K562 (cell line): ENCODE results near the gene CSNK1G1. TPM values are rescaled to one million over a fixed set of nuclear protein-coding genes. Genes with fewer than 3 reads are reported as not detected.

ENCODE experiments used
- EHMT2 ChIP-seq: fragments of 450-650 bp; IDR thresholded peaks from 2 replicates; pipeline ENCODE4 v1.6.1; 2018; ENCODE audit warnings: antibody characterized with exemption
- ETV6 ChIP-seq, 3 experiments: fragments of 150-350 bp in 1 of 3; sonication (generic) in 1 of 3; formaldehyde crosslinking in 1 of 3; IDR thresholded peaks; 2 replicates each; pipeline versions ENCODE4 v1.6.1 to v1.8.0; 2014 to 2022; ENCODE audit warnings: borderline replicate concordance in 2 of 3, low read depth in 2 of 3, antibody characterized with exemption in 1 of 3, low read length in 1 of 3, mild to moderate bottlenecking in 1 of 3, missing genetic modification reagents in 1 of 3
- FOXK1 ChIP-seq: sonication (generic); formaldehyde crosslinking; IDR thresholded peaks from 2 replicates; pipeline ENCODE4 v1.8.0; 2022; ENCODE audit warnings: missing genetic modification reagents, mild to moderate bottlenecking, borderline replicate concordance
- HDAC3 ChIP-seq: fragments of 450-650 bp; IDR thresholded peaks from 2 replicates; pipeline ENCODE4 v1.6.1; 2018; ENCODE audit warnings: borderline replicate concordance, mild to moderate bottlenecking, moderate library complexity; ENCODE audit not compliant: partially characterized antibody
- HDAC6 ChIP-seq: IDR thresholded peaks from 2 replicates; pipeline ENCODE4 v1.6.1; 2012; ENCODE audit warnings: low read depth, mild to moderate bottlenecking, control low read depth, inconsistent platforms, low read length, moderate library complexity
- KLF6 ChIP-seq: fragments of 250-450 bp; sonication (Bioruptor Pico); IDR thresholded peaks from 2 replicates; pipeline ENCODE4 v1.4.0; 2020; ENCODE audit warnings: mild to moderate bottlenecking, moderate library complexity, borderline replicate concordance
- MAFG ChIP-seq: fragments of 450-650 bp; conservative IDR thresholded peaks from 2 replicates; pipeline ENCODE4 v1.6.1; 2016; ENCODE audit warnings: missing genetic modification characterization, missing compliant biosample characterization
- MAFK ChIP-seq: IDR thresholded peaks from 2 replicates; pipeline ENCODE4 v1.6.1; 2011; ENCODE audit warnings: low read length, improper control_type of control experiment
- NFE2 ChIP-seq: IDR thresholded peaks from 2 replicates; pipeline ENCODE4 v1.6.1; 2014; ENCODE audit warnings: antibody characterized with exemption, low read depth
- NFYB ChIP-seq: IDR thresholded peaks from 2 replicates; pipeline ENCODE4 v1.6.1; 2011; ENCODE audit warnings: mild to moderate bottlenecking, moderate library complexity; ENCODE audit not compliant: insufficient read length; ENCODE audit errors: extremely low read depth
- RBBP5 ChIP-seq: fragments of 200-600 bp; sonication (generic); IDR thresholded peaks from 2 replicates; pipeline ENCODE4 v1.6.1; 2012; ENCODE audit warnings: borderline replicate concordance, mild to moderate bottlenecking, low read length, control low read depth, inconsistent platforms; ENCODE audit not compliant: insufficient read depth, poor library complexity, severe bottlenecking
- SIN3A ChIP-seq, 2 experiments: fragments of 150-350 bp in 1 of 2; IDR thresholded peaks; 2 replicates each; pipeline ENCODE4 v1.6.1; 2011 to 2016; ENCODE audit warnings: borderline replicate concordance in 2 of 2, low read depth in 2 of 2, low read length in 2 of 2, mild to moderate bottlenecking in 2 of 2, moderate library complexity in 2 of 2; ENCODE audit not compliant: control insufficient read depth in 1 of 2
- STAT5B ChIP-seq: fragments of 250-450 bp; sonication (Bioruptor Pico); IDR thresholded peaks from 2 replicates; pipeline ENCODE4 v1.8.0; 2021; ENCODE audit warnings: mild to moderate bottlenecking, inconsistent platforms
- TEAD4 ChIP-seq, 2 experiments: sonication (generic) in 1 of 2; formaldehyde crosslinking in 1 of 2; IDR thresholded peaks; 2 replicates each; pipeline versions ENCODE4 v1.6.1 to v1.8.0; 2012 to 2022; ENCODE audit warnings: borderline replicate concordance in 1 of 2, inconsistent platforms in 1 of 2, low read length in 1 of 2, mild to moderate bottlenecking in 1 of 2, missing genetic modification reagents in 1 of 2
- YY1 ChIP-seq, 3 experiments: IDR thresholded peaks; 2 replicates each; pipeline ENCODE4 v1.6.1; 2011; ENCODE audit warnings: low read length in 2 of 3, mild to moderate bottlenecking in 2 of 3, moderate library complexity in 2 of 3, borderline replicate concordance in 1 of 3, control low read depth in 1 of 3, low read depth in 1 of 3; ENCODE audit not compliant: insufficient read depth in 3 of 3, insufficient replicate concordance in 2 of 3, control insufficient read depth in 1 of 3, insufficient read length in 1 of 3; ENCODE audit errors: extremely low read depth in 1 of 3
- ZBTB8A ChIP-seq: fragments of 450-650 bp; IDR thresholded peaks from 2 replicates; pipeline ENCODE4 v1.6.1; 2018; ENCODE audit warnings: mild to moderate bottlenecking, moderate library complexity; ENCODE audit not compliant: partially characterized antibody
- ZNF174 ChIP-seq: fragments of 250-450 bp; sonication (Bioruptor Pico); IDR thresholded peaks from 2 replicates; pipeline ENCODE4 v1.4.0; 2020; ENCODE audit warnings: mild to moderate bottlenecking
- ZNF212 ChIP-seq: fragments of 450-650 bp; formaldehyde crosslinking; IDR thresholded peaks from 2 replicates; pipeline ENCODE4 v1.4.0; 2020; ENCODE audit warnings: mild to moderate bottlenecking
- polyA plus RNA-seq, 8 experiments: library from polyadenylated mRNA; depleted of rRNA in 4 of 8; stranded (reverse) in 5 of 8; unstranded in 3 of 8; fragments of >200 nt; fragmentation: Nextera tagmentation in 2 of 8; fragmentation: Illumina TruSeq in 1 of 8; extraction: Ambion mirVana in 2 of 8; extraction: Trizol in 1 of 8; gene quantifications; 2 replicates each; pipeline versions ENCODE4 v1.2.1 to v1.2.3, GENCODE V29; 2011 to 2014; ENCODE audit warnings: inconsistent platforms in 1 of 8, missing spikeins in 1 of 8
- total RNA-seq, 7 experiments: library from RNA; depleted of rRNA in 6 of 7; stranded (reverse); fragments of >200 nt in 6 of 7; fragmentation: Illumina TruSeq in 2 of 7; extraction: Trizol in 2 of 7; gene quantifications; 2 replicates each; pipeline versions ENCODE4 v1.2.1 to v1.2.3, GENCODE V29; 2011 to 2021; ENCODE audit warnings: low replicate concordance in 1 of 7
- TF ChIP-seq, protein P1 (sequence below): fragments of 450-650 bp; IDR thresholded peaks from 2 replicates; pipeline ENCODE4 v1.6.1; 2016; ENCODE audit warnings: antibody characterized with exemption
- TF ChIP-seq, protein P2 (sequence below): fragments of 250-450 bp; sonication (Bioruptor Pico); IDR thresholded peaks from 2 replicates; pipeline ENCODE4 v1.5.0; 2021; ENCODE audit warnings: mild to moderate bottlenecking, moderate library complexity
- TF ChIP-seq, protein P3 (sequence below): sonication (generic); formaldehyde crosslinking; IDR thresholded peaks from 2 replicates; pipeline ENCODE4 v1.9.0; 2022; ENCODE audit warnings: mild to moderate bottlenecking, missing genetic modification reagents

The CSNK1G1 gene
- total and polyA plus RNA-seq, 9 of the 15 experiments (the other 6 are each of a cell fraction or from before 2014, with no cell fraction given), result 4.5 to 18.5 (median 9.5) TPM

DNA sequence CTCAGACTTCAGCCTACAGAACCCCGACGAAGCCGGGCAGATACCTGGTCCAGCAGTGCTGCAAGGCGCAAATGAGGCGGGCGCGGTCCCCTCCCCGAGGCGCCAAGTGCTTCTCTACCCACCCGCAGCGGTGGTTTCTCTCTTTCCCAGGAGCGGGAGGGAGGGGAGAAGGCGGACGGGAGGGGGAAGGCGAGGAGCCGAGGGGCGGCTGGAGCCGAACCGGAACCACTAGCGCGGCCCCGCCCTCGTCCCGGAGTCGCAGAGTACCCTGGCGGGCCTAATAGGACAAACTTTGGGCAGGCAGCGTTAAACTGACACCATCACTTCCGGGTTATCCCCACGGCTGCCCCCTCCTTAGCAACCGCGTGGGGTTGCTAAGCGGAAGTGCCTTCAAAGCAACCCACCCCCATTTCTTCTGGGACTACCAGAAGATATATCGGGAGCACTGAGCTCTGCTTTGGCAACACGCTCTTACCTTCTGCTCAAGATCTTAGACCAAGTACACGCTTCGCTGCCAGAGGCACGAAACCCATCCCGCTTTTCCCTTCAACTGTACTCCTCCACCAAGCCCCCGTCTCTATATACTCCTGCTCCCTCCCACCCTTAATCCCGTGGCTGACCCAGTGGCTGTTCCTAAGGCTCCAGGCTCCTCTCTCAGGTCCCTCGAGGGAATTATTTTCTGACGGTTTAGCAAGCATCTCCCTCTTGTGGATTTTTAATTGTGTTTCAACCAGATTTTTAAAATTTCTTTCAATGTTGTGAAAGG lies at the start of gene CSNK1G1 (continued):
- TF ChIP-seq HDAC3 (no peak), MAFK (no peak), FOXK1 (CRISPR knock-in tag) (no peak), ZNF212 (CRISPR knock-in tag) (no peak), SIN3A (IDR thresholded peaks at IDR 0.05; ENCODE audit: borderline replicate concordance in 2 of 2, control insufficient read depth in 1 of 2, low read depth in 2 of 2, low read length in 2 of 2) (peak; percentile 95 to 99), NFYB (peak; percentile 43), ZNF174 (CRISPR knock-in tag) (no peak), TEAD4 (IDR thresholded peaks at IDR 0.05; ENCODE audit: low read length) (peak; percentile 10; the same call in 1 of the 2 replicates), TEAD4 (CRISPR knock-in tag; IDR thresholded peaks at IDR 0.05; ENCODE audit: borderline replicate concordance) (no peak), NFE2 (no peak), ZBTB8A (no peak), EHMT2 (no peak), KLF6 (CRISPR knock-in tag) (no peak), ETV6 (IDR thresholded peaks at IDR 0.05; ENCODE audit: borderline replicate concordance in 1 of 2, low read depth in 2 of 2, low read length in 1 of 2) (no peak; a peak in 1 of 4 replicates), ETV6 (CRISPR knock-in tag; IDR thresholded peaks at IDR 0.05; ENCODE audit: borderline replicate concordance) (no peak), YY1 (IDR thresholded peaks at IDR 0.05; ENCODE audit: borderline replicate concordance in 1 of 3, control insufficient read depth in 1 of 3, extremely low read depth in 1 of 3, insufficient read depth in 3 of 3, insufficient read length in 1 of 3, insufficient replicate concordance in 2 of 3, low read depth in 1 of 3, low read length in 2 of 3) (no peak), HDAC6 (no peak), RBBP5 (peak; percentile 75), STAT5B (CRISPR knock-in tag) (no peak), MAFG (tag) (no peak)
- TF ChIP-seq, protein P1, sequence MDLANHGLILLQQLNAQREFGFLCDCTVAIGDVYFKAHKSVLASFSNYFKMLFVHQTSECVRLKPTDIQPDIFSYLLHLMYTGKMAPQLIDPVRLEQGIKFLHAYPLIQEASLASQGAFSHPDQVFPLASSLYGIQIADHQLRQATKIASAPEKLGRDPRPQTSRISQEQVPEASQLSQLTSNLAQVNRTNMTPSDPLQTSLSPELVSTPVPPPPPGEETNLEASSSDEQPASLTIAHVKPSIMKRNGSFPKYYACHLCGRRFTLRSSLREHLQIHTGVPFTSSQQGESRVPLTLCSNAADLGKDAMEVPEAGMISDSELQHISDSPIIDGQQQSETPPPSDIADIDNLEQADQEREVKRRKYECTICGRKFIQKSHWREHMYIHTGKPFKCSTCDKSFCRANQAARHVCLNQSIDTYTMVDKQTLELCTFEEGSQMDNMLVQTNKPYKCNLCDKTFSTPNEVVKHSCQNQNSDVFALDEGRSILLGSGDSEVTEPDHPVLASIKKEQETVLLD, result no peak
- TF ChIP-seq, protein P2, sequence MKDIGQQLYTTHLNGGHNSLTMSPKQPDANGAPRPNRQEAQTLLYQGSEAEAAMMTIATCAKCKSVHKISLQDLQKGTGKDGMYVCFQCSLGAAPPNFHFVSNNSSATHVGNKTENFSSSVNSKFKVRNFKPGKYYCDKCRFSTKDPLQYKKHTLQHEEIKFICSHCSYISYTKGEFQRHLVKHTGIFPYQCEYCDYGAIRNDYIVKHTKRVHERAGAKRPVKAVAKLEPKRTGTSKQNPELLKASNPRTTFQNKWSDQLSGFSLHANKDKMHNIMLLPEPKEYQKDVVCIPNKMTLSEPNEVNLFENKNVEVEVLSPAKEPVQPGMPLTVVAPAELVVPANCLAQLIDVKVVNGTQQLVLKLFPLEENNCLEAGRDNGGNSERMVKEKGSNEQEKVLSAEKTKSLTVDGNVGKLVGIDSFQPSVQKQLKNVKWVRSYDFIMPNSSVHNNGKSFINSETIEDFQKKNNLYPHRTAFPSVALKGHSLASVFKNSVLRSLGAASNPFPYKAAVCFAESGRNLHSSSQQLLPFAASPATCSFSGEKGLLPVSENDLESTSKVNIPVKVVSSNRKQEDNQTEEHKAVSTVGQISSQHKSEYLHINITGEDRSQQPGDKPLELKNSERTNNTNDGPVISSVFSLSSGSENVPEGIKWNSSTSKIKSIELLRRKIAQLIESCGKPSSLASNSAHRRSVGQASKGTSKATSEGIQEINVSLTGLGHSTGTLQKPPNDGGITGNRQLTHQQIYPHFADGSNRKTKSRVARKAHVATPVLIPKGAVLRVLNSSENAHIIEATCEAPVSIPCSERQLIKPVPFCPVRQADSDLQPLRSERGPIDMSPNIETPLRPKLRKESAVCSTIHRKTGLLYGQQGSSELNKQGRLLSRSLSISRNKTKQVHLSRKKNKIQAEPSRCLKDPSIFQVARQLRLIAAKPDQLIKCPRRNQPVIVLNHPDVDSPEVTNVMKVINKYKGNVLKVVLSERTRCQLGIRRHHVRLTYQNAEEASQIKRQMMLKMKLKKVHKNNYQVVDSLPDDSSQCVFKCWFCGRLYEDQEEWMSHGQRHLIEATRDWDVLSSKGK (CRISPR knock-in tag), result no peak
- TF ChIP-seq, protein P3, sequence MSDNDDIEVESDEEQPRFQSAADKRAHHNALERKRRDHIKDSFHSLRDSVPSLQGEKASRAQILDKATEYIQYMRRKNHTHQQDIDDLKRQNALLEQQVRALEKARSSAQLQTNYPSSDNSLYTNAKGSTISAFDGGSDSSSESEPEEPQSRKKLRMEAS (CRISPR knock-in tag), result peak; percentile 35; the same call in 1 of the 2 replicates
